NT2/D1 (cell line): Measurements from ENCODE around the gene CFAP107.

ENCODE experiments used
- DNase-seq: peaks from one replicate; pipeline ENCODE4 v3.0.0-alpha.2; 2011; ENCODE audit warnings: low read depth, low spot score
- H3K27me3 ChIP-seq: 2 replicates; pipeline ENCODE4 v1.6.0; 2011; ENCODE audit warnings: mild to moderate bottlenecking; ENCODE audit not compliant: insufficient read length, insufficient read depth
- H3K36me3 ChIP-seq: 2 replicates; pipeline ENCODE4 v1.6.1; 2011; ENCODE audit warnings: mild to moderate bottlenecking, low read length, mixed read lengths; ENCODE audit not compliant: insufficient read depth, insufficient read length
- H3K4me1 ChIP-seq: 2 replicates; pipeline ENCODE4 v1.5.1; 2011; ENCODE audit not compliant: insufficient read depth, insufficient read length
- H3K4me3 ChIP-seq: 2 replicates; pipeline ENCODE4 v1.5.1; 2011; ENCODE audit warnings: low read depth; ENCODE audit not compliant: insufficient read length
- H3K9ac ChIP-seq: 2 replicates; pipeline ENCODE4 v1.6.0; 2011; ENCODE audit warnings: low read depth; ENCODE audit not compliant: insufficient read length
- H3K9me3 ChIP-seq: 2 replicates; pipeline ENCODE4 v1.5.1; 2011; ENCODE audit warnings: mild to moderate bottlenecking, low read length; ENCODE audit not compliant: insufficient read depth
- SUZ12 ChIP-seq: IDR thresholded peaks from 2 replicates; pipeline ENCODE4 v1.6.1; 2011; ENCODE audit not compliant: insufficient read length, insufficient read depth; ENCODE audit errors: extremely low read depth
- YY1 ChIP-seq: IDR thresholded peaks from 2 replicates; pipeline ENCODE4 v1.6.1; 2011; ENCODE audit not compliant: insufficient read length, insufficient read depth
- ZNF274 ChIP-seq: IDR thresholded peaks from 2 replicates; pipeline ENCODE4 v1.6.1; 2011; ENCODE audit warnings: mild to moderate bottlenecking, low read depth, low read length

Gene CFAP107

DNA sequence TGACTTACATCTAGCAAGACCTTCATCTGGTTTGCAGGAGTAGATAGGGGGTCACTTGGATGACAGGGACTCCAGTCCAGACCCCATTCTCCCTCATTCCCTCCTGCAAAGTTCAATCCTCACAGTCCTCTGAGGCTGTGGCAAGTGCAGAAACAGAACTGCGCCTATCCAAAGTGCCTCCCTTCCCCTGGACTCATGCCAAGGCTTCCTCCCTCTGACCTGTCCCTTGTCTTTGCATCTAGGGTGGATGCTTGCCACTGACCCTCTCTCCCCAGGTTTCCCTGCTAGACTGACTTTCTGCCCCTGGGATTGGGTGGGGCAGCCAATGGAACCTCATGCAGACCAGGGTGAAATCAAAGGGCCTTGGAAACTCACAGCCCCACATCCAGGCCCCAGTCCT is 63.9 kb downstream of the CFAP107 start:
- H3K4me3 ChIP-seq = no peak overlapping the region
- no peaks in the 10 kb centered on the region for H3K36me3 ChIP-seq
- H3K27me3 ChIP-seq = no peaks in the 10 kb centered on the region
- no peak overlapping the region for H3K9ac ChIP-seq
- DNase-seq = no peak
- H3K9me3 ChIP-seq = no peaks in the 10 kb centered on the region
- TF ChIP-seq YY1 = no peak
- TF ChIP-seq ZNF274 = no peak
- TF ChIP-seq SUZ12 = no peak
- H3K4me1 ChIP-seq = peaks cover 5% of the 10 kb centered on the region

DNA sequence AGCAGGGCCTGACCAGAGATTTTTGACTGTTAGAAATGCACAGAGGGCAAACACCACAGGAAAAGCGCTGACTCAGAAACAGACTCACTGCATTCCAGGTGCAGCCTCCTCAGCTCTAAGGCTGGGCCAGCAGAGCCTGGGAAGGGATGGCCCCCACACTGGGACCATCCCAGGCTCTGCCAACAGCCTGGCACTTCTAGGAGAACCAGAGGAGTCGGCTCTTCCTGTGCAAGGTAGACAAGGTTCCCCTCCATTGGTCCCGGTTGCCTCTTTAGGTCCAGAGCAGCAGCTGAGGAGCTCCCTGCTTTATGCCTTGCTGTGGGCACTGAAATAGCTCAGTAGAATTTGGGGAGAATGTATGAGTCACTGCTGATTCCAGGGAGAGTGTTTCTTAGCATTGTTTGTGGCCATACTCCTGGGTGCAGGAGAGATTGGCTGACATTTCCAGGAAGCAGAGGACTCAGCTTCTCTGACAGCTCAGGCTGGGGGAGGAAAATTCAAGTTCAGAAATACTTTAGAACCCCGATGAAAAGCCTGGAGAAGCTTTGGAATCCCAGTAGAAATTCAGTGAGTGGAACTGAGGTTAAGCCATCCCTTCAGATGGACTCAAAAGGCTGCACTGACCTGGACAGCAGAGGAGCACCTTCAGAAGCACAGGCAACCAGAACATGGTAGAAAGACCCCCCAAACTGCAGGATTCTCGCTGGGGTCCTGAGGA is 64.8 kb downstream of the CFAP107 start:
- H3K4me1 ChIP-seq = peaks cover 5% of the 10 kb centered on the region
- no peak overlapping the region for H3K4me3 ChIP-seq
- H3K27me3 ChIP-seq = no peaks in the 10 kb centered on the region
- no peaks in the 10 kb centered on the region for H3K9me3 ChIP-seq
- DNase-seq = no peak
- H3K36me3 ChIP-seq = no peaks in the 10 kb centered on the region
- no peak for TF ChIP-seq SUZ12
- no peak for TF ChIP-seq ZNF274
- no peak for TF ChIP-seq YY1
- no peak overlapping the region for H3K9ac ChIP-seq

DNA sequence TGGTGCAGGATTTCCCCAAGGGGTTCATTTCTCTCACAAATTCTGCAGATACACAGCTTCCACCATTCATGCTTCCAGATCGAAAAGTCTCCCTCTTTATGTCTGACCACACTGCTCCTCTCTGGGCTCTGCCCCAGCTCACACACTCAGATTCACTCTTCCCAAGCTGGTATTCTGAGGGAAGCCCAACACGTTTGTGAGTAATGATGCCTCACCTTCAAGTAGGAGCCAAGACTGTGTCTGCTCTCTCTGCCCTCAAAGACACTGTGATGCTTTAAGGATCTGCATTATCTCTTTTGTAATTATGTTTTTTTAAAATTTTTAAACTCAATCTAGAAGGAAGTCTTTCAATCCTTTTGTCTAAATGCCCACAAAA is 65.4 kb downstream of the CFAP107 start:
- H3K9me3 ChIP-seq = no peaks in the 10 kb centered on the region
- no peaks in the 10 kb centered on the region for H3K36me3 ChIP-seq
- H3K27me3 ChIP-seq = no peaks in the 10 kb centered on the region
- no peak overlapping the region for H3K4me3 ChIP-seq
- H3K9ac ChIP-seq = no peak overlapping the region
- H3K4me1 ChIP-seq = peaks cover 5% of the 10 kb centered on the region
- no peak for DNase-seq
- TF ChIP-seq SUZ12 = no peak
- TF ChIP-seq ZNF274 = no peak
- no peak for TF ChIP-seq YY1
